HG03064 (cell line): ENCODE measurements around the gene PRKAR2B.
"Not testable (repeated sequence)": the region's sequence is repeated elsewhere in the genome, so short reads cannot be mapped to it uniquely, and the experiment has no call there.

Source experiments
- ATAC-seq: cut with Tn5 transposase; IDR thresholded peaks from one replicate; pipeline ENCODE4 v1.9.1; 2021; ENCODE audit warnings: low read depth; ENCODE audit not compliant: unreplicated experiment

Gene PRKAR2B

GRCh38 chr7:107047902-107048782 is 3.6 kb downstream of the PRKAR2B start:
- ATAC-seq = no peak

- ATAC-seq = no peak
Measured at GRCh38 chr7:107048783-107049418, 4.4 kb downstream of the PRKAR2B start.

GRCh38 chr7:107049480-107049879 is 5.0 kb downstream of the PRKAR2B start:
- no peak for ATAC-seq

GRCh38 chr7:107049971-107050532 is 5.5 kb downstream of the PRKAR2B start:
- ATAC-seq = no peak

GRCh38 chr7:107051376-107051775 is 6.9 kb downstream of the PRKAR2B start:
- no peak for ATAC-seq

GRCh38 chr7:107054965-107055364 is 10.5 kb downstream of the PRKAR2B start:
- ATAC-seq = not testable (repeated sequence)

- not testable (repeated sequence) for ATAC-seq
Measured at GRCh38 chr7:107056058-107056457, 11.6 kb downstream of the PRKAR2B start.

GRCh38 chr7:107056728-107057473 is 12.4 kb downstream of the PRKAR2B start:
- no peak for ATAC-seq

GRCh38 chr7:107057474-107057833 is 12.9 kb downstream of the PRKAR2B start:
- ATAC-seq = no peak

GRCh38 chr7:107059468-107059867 is 15.0 kb downstream of the PRKAR2B start:
- ATAC-seq = no peak

- no peak for ATAC-seq
Measured at GRCh38 chr7:107063245-107064120, 19.0 kb downstream of the PRKAR2B start.

GRCh38 chr7:107064255-107064654 is 19.8 kb downstream of the PRKAR2B start:
- ATAC-seq = no peak

- no peak for ATAC-seq
Measured at GRCh38 chr7:107065929-107066247, 21.4 kb downstream of the PRKAR2B start.

GRCh38 chr7:107068156-107068555 is 23.7 kb downstream of the PRKAR2B start:
- ATAC-seq = no peak

- no peak for ATAC-seq
Measured at GRCh38 chr7:107069457-107069856, 25.0 kb downstream of the PRKAR2B start.

- ATAC-seq = no peak
Measured at GRCh38 chr7:107070710-107071109, 26.2 kb downstream of the PRKAR2B start.

GRCh38 chr7:107071129-107071528 is 26.6 kb downstream of the PRKAR2B start:
- no peak for ATAC-seq

- no peak for ATAC-seq
Measured at GRCh38 chr7:107072133-107072532, 27.6 kb downstream of the PRKAR2B start.

GRCh38 chr7:107075863-107076574 is 31.5 kb downstream of the PRKAR2B start:
- no peak for ATAC-seq
